Mucosa of descending colon (tissue), 3 donors: ENCODE data around the gene RAB7A. TPM values are rescaled to one million over a fixed set of nuclear protein-coding genes. Genes with fewer than 3 reads are reported as not detected.
"Not testable (repeated sequence)": the region's sequence is repeated elsewhere in the genome, so short reads cannot be mapped to it uniquely, and the experiment has no call there.

Experiments
- ATAC-seq: fragments of 200-7000 bp; cut with Tn5 transposase; one replicate; pipeline ENCODE4 v1.9.1; 2020; ENCODE audit warnings: mild to moderate bottlenecking, moderate library complexity
- DNase-seq, 3 donors: peaks; one replicate each; pipeline ENCODE4 v3.0.0-alpha.2; 2020
- H3K36me3 ChIP-seq: fragments of 200-600 bp; one replicate; pipeline ENCODE4 v1.8.0; 2021; ENCODE audit warnings: low read depth, mild to moderate bottlenecking
- H3K4me1 ChIP-seq: fragments of 200-600 bp; one replicate; pipeline ENCODE4 v1.8.0; 2021; ENCODE audit warnings: low read depth, mild to moderate bottlenecking
- H3K4me3 ChIP-seq: fragments of 200-600 bp; one replicate; pipeline ENCODE4 v1.8.0; 2021; ENCODE audit warnings: mild to moderate bottlenecking
- H3K9me3 ChIP-seq: fragments of 200-600 bp; one replicate; pipeline ENCODE4 v1.8.0; 2021; ENCODE audit warnings: mild to moderate bottlenecking
- intact Hi-C, 2 donors: fragments of 100-400 bp; cut with DNase I in 1 of 2; cut with micrococcal nuclease in 1 of 2; formaldehyde crosslinking; loops; one replicate each; pipeline versions ENCODE4 v1.11.0 to v1.11.1; 2022; cut with DNase I, micrococcal nuclease
- total RNA-seq, 3 donors: library from RNA; stranded (reverse); fragmentation: NEBNext Ultra II Directional in 2 of 3; extraction: Animal tissue kit (Norgen Biotek cat#: 25700) in 2 of 3; gene quantifications; one replicate each; pipeline versions ENCODE4 v1.2.1 to v1.2.4, GENCODE V29; 2021 to 2023
- TF ChIP-seq, protein P1 (sequence below): fragments of 200-600 bp; IDR thresholded peaks from one replicate; pipeline ENCODE4 v1.8.0; 2022; ENCODE audit warnings: antibody characterized with exemption, mild to moderate bottlenecking
- donor health status: DM: no; HTN: no; CAD: no; lungs with moderate emphysema.
- donor health status: DM: no; HTN: no; CAD: no.
- donor health status: DM: no; HTN: yes; CAD: no.

RAB7A gene
- total RNA-seq, 3 donors from 2014 or later, result 237 to 302 (median 265) TPM

- Histone ChIP-seq H3K36me3 (no peaks in the 10 kb centered on the region), H3K4me3 (no peak overlapping the region), H3K9me3 (no peaks in the 10 kb centered on the region), H3K4me1 (peaks cover 10% of the 10 kb centered on the region)
- ATAC-seq (no peak), DNase-seq (no peak)
- TF ChIP-seq, protein P1, sequence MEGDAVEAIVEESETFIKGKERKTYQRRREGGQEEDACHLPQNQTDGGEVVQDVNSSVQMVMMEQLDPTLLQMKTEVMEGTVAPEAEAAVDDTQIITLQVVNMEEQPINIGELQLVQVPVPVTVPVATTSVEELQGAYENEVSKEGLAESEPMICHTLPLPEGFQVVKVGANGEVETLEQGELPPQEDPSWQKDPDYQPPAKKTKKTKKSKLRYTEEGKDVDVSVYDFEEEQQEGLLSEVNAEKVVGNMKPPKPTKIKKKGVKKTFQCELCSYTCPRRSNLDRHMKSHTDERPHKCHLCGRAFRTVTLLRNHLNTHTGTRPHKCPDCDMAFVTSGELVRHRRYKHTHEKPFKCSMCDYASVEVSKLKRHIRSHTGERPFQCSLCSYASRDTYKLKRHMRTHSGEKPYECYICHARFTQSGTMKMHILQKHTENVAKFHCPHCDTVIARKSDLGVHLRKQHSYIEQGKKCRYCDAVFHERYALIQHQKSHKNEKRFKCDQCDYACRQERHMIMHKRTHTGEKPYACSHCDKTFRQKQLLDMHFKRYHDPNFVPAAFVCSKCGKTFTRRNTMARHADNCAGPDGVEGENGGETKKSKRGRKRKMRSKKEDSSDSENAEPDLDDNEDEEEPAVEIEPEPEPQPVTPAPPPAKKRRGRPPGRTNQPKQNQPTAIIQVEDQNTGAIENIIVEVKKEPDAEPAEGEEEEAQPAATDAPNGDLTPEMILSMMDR, result no peak
- intact Hi-C loops, result no loop called here
These were observed 1.5 kb downstream of the RAB7A start for GRCh38 chr3:128727485-128727884.

DNA sequence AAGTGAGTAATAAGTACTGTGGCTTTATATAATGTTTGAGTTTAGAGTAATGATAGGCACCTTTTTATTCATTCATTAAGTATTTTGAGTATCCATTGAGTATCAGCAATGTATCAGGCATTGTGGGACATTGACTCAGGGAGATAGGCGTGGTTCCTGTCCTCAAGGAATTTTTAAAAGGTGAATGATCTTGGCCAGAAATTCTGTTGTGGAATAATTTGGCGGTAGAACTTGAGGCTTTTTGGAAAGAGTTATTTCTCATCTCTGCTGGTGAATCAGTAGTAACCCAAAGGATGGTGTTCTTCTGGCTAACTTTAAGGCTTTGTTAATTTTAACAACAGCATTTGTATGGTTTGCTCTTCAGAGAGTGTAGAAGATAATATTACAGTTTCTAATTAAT is 2.0 kb downstream of the RAB7A start:
- H3K4me3 ChIP-seq, result no peak overlapping the region
- TF ChIP-seq, protein P1, result no peak
- peaks cover 13% of the 10 kb centered on the region for H3K4me1 ChIP-seq
- no peak for DNase-seq
- H3K36me3 ChIP-seq, result no peaks in the 10 kb centered on the region
- no peaks in the 10 kb centered on the region for H3K9me3 ChIP-seq
- no peak for ATAC-seq
- intact Hi-C loops, result no loop called here

GRCh38 chr3:128728521-128728920 is 2.5 kb downstream of the RAB7A start:
- intact Hi-C loops, H3K9me3 ChIP-seq, ATAC-seq, H3K36me3 ChIP-seq, DNase-seq, H3K4me3 ChIP-seq: not testable (repeated sequence)
- peaks cover 18% of the 10 kb centered on the region for H3K4me1 ChIP-seq

DNA sequence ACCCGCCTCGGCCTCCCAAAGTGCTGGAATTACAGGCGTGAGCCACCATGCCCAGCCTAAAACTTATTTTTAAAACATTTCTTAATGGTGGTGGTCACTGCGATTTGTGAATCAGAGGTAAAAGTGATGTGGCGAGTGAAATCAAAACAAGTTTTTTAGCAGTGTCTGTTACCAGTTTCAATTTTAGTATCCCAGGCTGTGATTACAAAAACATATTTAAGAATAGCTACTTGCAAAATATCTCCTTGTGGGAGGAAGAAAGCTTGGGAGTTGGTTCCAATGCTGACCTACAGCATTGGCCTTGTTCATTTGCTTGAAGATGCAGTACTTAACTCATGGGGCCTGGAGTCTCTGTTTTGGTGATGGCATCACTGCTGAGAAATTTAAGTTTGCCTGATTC is 4.5 kb downstream of the RAB7A start:
- DNase-seq (no peak), ATAC-seq (no peak)
- intact Hi-C loops, result no loop called here
- Histone ChIP-seq H3K4me1 (peaks cover 31% of the 10 kb centered on the region), H3K36me3 (no peaks in the 10 kb centered on the region), H3K4me3 (no peak overlapping the region), H3K9me3 (no peaks in the 10 kb centered on the region)
- TF ChIP-seq, protein P1, result no peak

GRCh38 chr3:128734523-128735189 is 8.7 kb downstream of the RAB7A start:
- no peaks in the 10 kb centered on the region for H3K9me3 ChIP-seq
- intact Hi-C loops, result no loop called here
- TF ChIP-seq, protein P1, result no peak
- DNase-seq, result no peak
- peaks cover 33% of the 10 kb centered on the region for H3K4me1 ChIP-seq
- no peak overlapping the region for H3K4me3 ChIP-seq
- no peak for ATAC-seq
- no peaks in the 10 kb centered on the region for H3K36me3 ChIP-seq

DNA sequence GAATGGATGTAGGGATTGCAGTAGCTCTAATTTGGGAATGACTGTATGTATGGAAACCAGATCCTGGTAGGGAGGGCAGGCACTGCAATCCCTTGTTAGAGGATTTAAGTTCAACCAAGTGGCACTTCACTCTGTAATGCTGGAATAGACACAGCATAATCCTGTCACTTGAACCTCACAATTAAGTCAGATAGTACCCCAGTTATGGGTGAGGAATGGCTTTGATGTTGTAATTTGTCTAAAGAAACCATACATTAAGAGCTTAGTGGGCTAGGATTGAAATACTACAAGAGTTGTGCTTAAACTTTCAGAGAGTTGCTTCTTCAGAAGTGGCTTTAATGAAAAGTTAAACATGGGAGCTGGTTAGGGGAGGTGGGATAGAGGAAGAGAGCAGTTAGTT is 9.3 kb downstream of the RAB7A start:
- intact Hi-C loops, result no loop called here
- Histone ChIP-seq H3K4me1 (peaks cover 33% of the 10 kb centered on the region), H3K36me3 (no peaks in the 10 kb centered on the region), H3K4me3 (no peak overlapping the region), H3K9me3 (no peaks in the 10 kb centered on the region)
- ATAC-seq, result no peak
- TF ChIP-seq, protein P1, result no peak
- no peak for DNase-seq
